Effector memory CD8-positive, alpha-beta T cell (primary cell): ENCODE results near the gene ZCCHC10.

ENCODE experiments used
- ATAC-seq: fragments of 150-1000 bp; cut with Tn5 transposase; replicated peaks from 2 replicates; pipeline ENCODE4 v1.10.0; 2021; ENCODE audit warnings: mild to moderate bottlenecking, moderate library complexity
- DNase-seq, 3 experiments: peaks; one replicate each; pipeline ENCODE4 v3.0.0; 2021
- H3K27ac Mint-ChIP-seq, 2 donors: one replicate each; pipeline ENCODE4 v1.8.0; 2022; ENCODE audit warnings: mild to moderate bottlenecking in 2 of 2, mixed read lengths in 2 of 2, moderate library complexity in 2 of 2
- H3K27me3 Mint-ChIP-seq, 2 donors: one replicate each; pipeline ENCODE4 v1.8.0; 2022; ENCODE audit warnings: mixed read lengths in 2 of 2
- H3K36me3 Mint-ChIP-seq: one replicate; pipeline ENCODE4 v1.8.0; 2022; ENCODE audit warnings: mild to moderate bottlenecking, moderate library complexity, mixed read lengths; ENCODE audit not compliant: insufficient read depth
- H3K4me1 Mint-ChIP-seq, 2 donors: one replicate each; pipeline ENCODE4 v1.8.0; 2022; ENCODE audit warnings: low read depth in 2 of 2, mixed read lengths in 2 of 2
- H3K4me3 Mint-ChIP-seq, 2 donors: one replicate each; pipeline ENCODE4 v1.8.0; 2022; ENCODE audit warnings: mild to moderate bottlenecking in 2 of 2, mixed read lengths in 2 of 2, moderate library complexity in 2 of 2
- H3K9me3 Mint-ChIP-seq, 2 donors: one replicate each; pipeline ENCODE4 v1.8.0; 2022; ENCODE audit warnings: mixed read lengths in 2 of 2
- total RNA-seq, 9 experiments: gene quantifications; one replicate each; lab custom pipeline; 2026; lab: John Stamatoyannopoulos, UW

Gene ZCCHC10
- total RNA-seq, result 8.7 to 33.8 (median 25.5) reads per million in 9 experiments

DNA sequence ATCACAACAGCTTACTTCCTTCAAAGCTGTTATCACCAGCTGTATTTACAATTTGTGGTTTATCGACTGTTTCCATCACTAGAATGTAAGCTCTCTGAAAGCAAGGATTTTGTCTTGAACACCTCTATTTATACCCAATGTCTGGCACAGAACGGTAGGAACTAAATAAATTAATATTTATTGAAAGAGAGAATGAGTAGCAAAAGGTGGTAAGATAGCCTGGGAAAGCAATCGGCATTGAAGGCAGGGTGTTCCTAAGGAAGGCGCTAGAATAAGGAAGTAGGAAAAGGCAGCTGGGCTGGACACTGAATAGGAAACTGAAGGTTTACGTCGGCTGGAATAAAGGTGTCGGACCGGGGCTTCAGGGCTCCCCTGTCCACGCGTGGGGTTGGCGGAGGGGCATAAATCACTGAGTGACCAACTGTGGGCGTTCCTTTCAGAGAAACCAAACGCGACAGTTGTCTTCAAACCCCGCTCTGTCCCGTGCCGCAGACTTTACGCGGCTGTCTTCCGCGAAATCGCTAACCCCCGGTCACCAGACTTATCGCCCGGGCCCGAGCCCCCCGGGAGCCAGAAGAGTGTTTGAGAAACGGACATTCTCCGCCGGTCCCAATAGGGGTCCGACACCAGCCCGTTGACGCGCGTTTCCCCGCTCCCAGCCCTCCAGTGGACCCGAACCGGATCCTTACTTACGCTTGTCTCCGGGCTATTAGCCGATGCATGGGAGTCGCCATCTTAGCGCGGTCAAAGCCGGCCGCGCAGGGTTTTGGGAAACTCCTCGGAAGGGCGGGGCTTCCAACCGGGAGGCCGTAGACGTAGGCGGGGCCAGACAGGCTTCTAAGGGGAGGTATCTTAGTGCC lies at the start of gene ZCCHC10:
Gene ZCCHC10, minus strand, starts transcription at position 746 of the 860 bp plus-strand sequence. Its CDS starts 12 bp downstream, at position 734.
- Mint-ChIP-seq H3K4me1 (peaks cover 16 to 20% of the 10 kb centered on the region in 2 donors), H3K36me3 (peaks cover 21% of the 10 kb centered on the region), H3K27ac (peak within 1 kb of the TSS; percentile 96 to 97), H3K9me3 (no peaks in the 10 kb centered on the region), H3K4me3 (peak within 1 kb of the TSS; percentile 90 to 95), H3K27me3 (no peaks in the 10 kb centered on the region)
- DNase-seq (peak; percentile 86 to 89 (median 87)), ATAC-seq (peak; percentile 99)

GRCh38 chr5:133075572-133076536 lies 49.5 kb upstream of the ZCCHC10 start:
- peak overlapping the region in 1 of 2 donors; percentile 58 for H3K27ac Mint-ChIP-seq
- H3K4me3 Mint-ChIP-seq, result no peak overlapping the region
- H3K9me3 Mint-ChIP-seq, result no peaks in the 10 kb centered on the region
- ATAC-seq, result no peak
- no peaks in the 10 kb centered on the region for H3K27me3 Mint-ChIP-seq
- H3K36me3 Mint-ChIP-seq, result peaks cover 75% of the 10 kb centered on the region
- H3K4me1 Mint-ChIP-seq, result peaks cover 8 to 30% of the 10 kb centered on the region in 2 donors
- no peak for DNase-seq

DNA sequence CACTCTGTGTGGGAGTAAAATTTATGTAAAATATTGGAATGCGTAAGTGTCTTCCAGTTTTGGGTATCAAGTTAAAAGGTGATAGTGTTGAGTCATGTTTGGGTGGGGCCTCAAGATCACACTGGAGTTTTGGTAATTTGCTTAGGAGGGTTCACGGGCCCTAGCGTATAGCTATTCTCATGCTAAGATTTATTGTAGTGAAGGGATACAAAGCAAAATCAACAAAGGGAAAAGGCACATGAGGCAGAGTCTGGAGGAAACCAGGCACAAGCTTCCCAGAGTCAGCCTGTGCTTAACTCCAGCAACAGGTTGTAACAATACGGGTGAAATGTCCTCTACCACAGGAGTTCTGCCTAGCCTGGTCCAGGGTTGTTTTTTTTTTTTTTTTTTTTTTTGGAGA lies 45.7 kb upstream of the ZCCHC10 start:
- Mint-ChIP-seq H3K4me1 (peaks cover 2 to 32% of the 10 kb centered on the region in 2 donors), H3K9me3 (no peaks in the 10 kb centered on the region)

DNA sequence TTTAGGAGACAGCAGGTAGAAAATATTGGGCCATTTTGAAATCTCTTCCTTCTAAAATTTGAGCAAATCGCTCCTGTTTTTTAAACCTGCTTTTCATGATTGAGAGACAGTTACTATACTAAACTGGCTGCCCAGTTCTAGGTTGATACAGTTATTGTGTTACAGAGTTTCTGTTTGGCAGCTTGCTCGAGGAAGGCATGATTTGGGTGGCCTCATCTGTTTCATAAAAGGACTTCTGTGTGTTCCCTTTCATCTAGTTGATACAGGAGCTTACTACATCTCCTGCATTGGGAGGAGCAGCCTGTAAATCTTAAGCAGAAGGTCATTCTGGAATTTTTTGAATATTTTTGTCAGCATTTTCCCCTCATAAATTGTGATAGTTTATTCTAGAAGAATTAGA lies 39.7 kb upstream of the ZCCHC10 start:
- peaks cover 54% of the 10 kb centered on the region for H3K36me3 Mint-ChIP-seq
- DNase-seq (no peak), ATAC-seq (no peak)
- H3K9me3 Mint-ChIP-seq, result no peaks in the 10 kb centered on the region
- H3K4me3 Mint-ChIP-seq, result no peak overlapping the region
- H3K4me1 Mint-ChIP-seq, result peaks cover 13 to 48% of the 10 kb centered on the region in 2 donors
- H3K27ac Mint-ChIP-seq, result no peak overlapping the region
- no peaks in the 10 kb centered on the region for H3K27me3 Mint-ChIP-seq

More for the DNA sequence above, 45.7 kb upstream of the ZCCHC10 start:
- Mint-ChIP-seq H3K27me3 (no peaks in the 10 kb centered on the region), H3K27ac (no peak overlapping the region), H3K4me3 (no peak overlapping the region), H3K36me3 (peaks cover 84% of the 10 kb centered on the region)
- DNase-seq (no peak), ATAC-seq (no peak)

- ATAC-seq (no peak), DNase-seq (no peak)
- H3K36me3 Mint-ChIP-seq, result peaks cover 50% of the 10 kb centered on the region
- peak overlapping the region in 1 of 2 donors; percentile 52 for H3K27ac Mint-ChIP-seq
- H3K27me3 Mint-ChIP-seq, result no peaks in the 10 kb centered on the region
- no peaks in the 10 kb centered on the region for H3K9me3 Mint-ChIP-seq
- no peak overlapping the region for H3K4me3 Mint-ChIP-seq
- H3K4me1 Mint-ChIP-seq, result peaks cover 13 to 48% of the 10 kb centered on the region in 2 donors
Measured at GRCh38 chr5:133065471-133065870, 39.1 kb upstream of the ZCCHC10 start.

GRCh38 chr5:133063965-133064364 lies 37.6 kb upstream of the ZCCHC10 start:
- Mint-ChIP-seq H3K27me3 (no peaks in the 10 kb centered on the region), H3K4me1 (peaks cover 15 to 52% of the 10 kb centered on the region in 2 donors), H3K27ac (no peak overlapping the region), H3K4me3 (no peak overlapping the region), H3K9me3 (no peaks in the 10 kb centered on the region), H3K36me3 (peaks cover 42% of the 10 kb centered on the region)
- ATAC-seq (no peak), DNase-seq (no peak)

GRCh38 chr5:133062276-133062675 lies 35.9 kb upstream of the ZCCHC10 start:
- Mint-ChIP-seq H3K4me3 (peak overlapping the region in 1 of 2 donors; percentile 24), H3K27me3 (no peaks in the 10 kb centered on the region), H3K36me3 (peaks cover 26% of the 10 kb centered on the region), H3K9me3 (no peaks in the 10 kb centered on the region), H3K4me1 (peaks cover 19 to 51% of the 10 kb centered on the region in 2 donors), H3K27ac (peak overlapping the region; percentile 0 to 59)
- DNase-seq, result no peak
- ATAC-seq, result no peak

GRCh38 chr5:133059621-133060020 lies 33.3 kb upstream of the ZCCHC10 start:
- no peak for DNase-seq
- peak overlapping the region in 1 of 2 donors; percentile 64 for H3K27ac Mint-ChIP-seq
- no peak overlapping the region for H3K4me3 Mint-ChIP-seq
- no peaks in the 10 kb centered on the region for H3K27me3 Mint-ChIP-seq
- no peaks in the 10 kb centered on the region for H3K9me3 Mint-ChIP-seq
- peaks cover 30 to 59% of the 10 kb centered on the region in 2 donors for H3K4me1 Mint-ChIP-seq
- ATAC-seq, result no peak
- H3K36me3 Mint-ChIP-seq, result peaks cover 18% of the 10 kb centered on the region

- Mint-ChIP-seq H3K9me3 (no peaks in the 10 kb centered on the region), H3K27ac (peak overlapping the region in 1 of 2 donors; percentile 52), H3K4me1 (peaks cover 28 to 59% of the 10 kb centered on the region in 2 donors), H3K27me3 (no peaks in the 10 kb centered on the region), H3K36me3 (peaks cover 21% of the 10 kb centered on the region), H3K4me3 (no peak overlapping the region)
- no peak for ATAC-seq
- no peak for DNase-seq
Measured at GRCh38 chr5:133056891-133057290, 30.5 kb upstream of the ZCCHC10 start.

GRCh38 chr5:133054697-133055471 lies 28.5 kb upstream of the ZCCHC10 start:
- peaks cover 27% of the 10 kb centered on the region for H3K36me3 Mint-ChIP-seq
- peak overlapping the region in 1 of 2 donors; percentile 49 for H3K27ac Mint-ChIP-seq
- H3K27me3 Mint-ChIP-seq, result no peaks in the 10 kb centered on the region
- ATAC-seq (no peak), DNase-seq (no peak)
- peaks cover 37 to 62% of the 10 kb centered on the region in 2 donors for H3K4me1 Mint-ChIP-seq
- no peaks in the 10 kb centered on the region for H3K9me3 Mint-ChIP-seq
- peak overlapping the region in 1 of 2 donors; percentile 92 for H3K4me3 Mint-ChIP-seq

- Mint-ChIP-seq H3K4me1 (peaks cover 34 to 57% of the 10 kb centered on the region in 2 donors), H3K9me3 (no peaks in the 10 kb centered on the region), H3K27ac (peak overlapping the region; percentile 99 to 100), H3K27me3 (no peaks in the 10 kb centered on the region), H3K4me3 (peak overlapping the region; percentile 92 to 96), H3K36me3 (peaks cover 27% of the 10 kb centered on the region)
- ATAC-seq (no peak), DNase-seq (no peak)
Measured at GRCh38 chr5:133053448-133053847, 27.1 kb upstream of the ZCCHC10 start.

DNA sequence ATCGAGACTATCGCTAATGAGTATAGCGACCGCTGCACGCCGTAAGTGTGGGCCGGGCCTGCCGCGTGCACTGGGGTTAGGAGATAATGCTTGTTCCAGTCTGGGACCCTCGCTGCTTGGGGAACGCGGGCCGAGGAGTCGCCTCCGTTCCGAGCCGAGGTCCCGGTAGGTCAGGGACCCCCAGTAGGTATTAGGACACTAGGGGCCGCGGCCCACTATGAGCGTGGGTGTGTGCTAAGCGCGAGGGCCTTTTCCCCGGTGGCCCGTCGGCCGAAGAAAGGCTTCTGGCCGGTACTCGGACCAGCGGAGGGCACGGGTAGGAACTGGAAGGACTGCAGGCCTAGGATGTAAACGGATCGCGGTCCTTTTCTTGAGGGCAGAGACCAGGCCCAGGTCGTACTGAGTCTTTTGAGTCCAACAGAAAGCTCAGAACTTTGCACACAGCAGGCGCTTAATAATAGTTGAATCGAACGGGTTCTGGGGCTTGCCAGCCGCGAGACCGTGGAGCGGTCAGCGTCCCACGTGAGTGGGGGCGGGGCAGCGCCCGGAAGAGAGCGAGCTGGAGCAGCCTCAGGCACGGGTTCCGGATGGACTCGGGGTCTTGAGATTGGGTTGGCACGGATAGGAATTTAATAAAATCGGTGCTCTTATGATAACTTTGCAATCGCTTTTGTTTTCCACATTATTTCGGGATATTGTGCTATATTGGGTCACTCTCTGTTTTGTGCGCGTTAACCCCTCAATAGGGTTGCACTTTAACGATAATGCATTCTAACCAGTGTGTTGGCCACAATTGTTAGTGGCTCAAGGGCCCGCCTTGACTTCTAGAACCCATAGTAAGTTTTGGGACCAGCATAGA lies 26.2 kb upstream of the ZCCHC10 start:
- Mint-ChIP-seq H3K27me3 (no peaks in the 10 kb centered on the region), H3K4me3 (peak overlapping the region; percentile 92 to 96), H3K27ac (peak overlapping the region; percentile 99 to 100), H3K36me3 (peaks cover 27% of the 10 kb centered on the region), H3K9me3 (no peaks in the 10 kb centered on the region), H3K4me1 (peaks cover 29 to 48% of the 10 kb centered on the region in 2 donors)
- DNase-seq (peak; percentile 20 to 37 (median 33)), ATAC-seq (no peak)
